Measurements from ENCODE around the gene DCST2.

Gene DCST2

GRCh38 chr1:155070158-155070621 lies 36.6 kb upstream of the DCST2 start:
- no peak for DNase-seq (ENCODE audit: low spot score)
- in situ Hi-C loops (cut with MboI; ENCODE audit: low pct_unique_long_range_greater_than_20kb, low sequenced_read_pairs, unreplicated experiment): loop anchor here (25.0 kb wide), 1 partner anchor 408 kb away; no protein-coding TSS in a partner anchor
- TF ChIP-seq CTCF (IDR thresholded peaks at IDR 0.05; ENCODE audit: extremely low read depth, insufficient read depth, missing control alignments): no peak

DNA sequence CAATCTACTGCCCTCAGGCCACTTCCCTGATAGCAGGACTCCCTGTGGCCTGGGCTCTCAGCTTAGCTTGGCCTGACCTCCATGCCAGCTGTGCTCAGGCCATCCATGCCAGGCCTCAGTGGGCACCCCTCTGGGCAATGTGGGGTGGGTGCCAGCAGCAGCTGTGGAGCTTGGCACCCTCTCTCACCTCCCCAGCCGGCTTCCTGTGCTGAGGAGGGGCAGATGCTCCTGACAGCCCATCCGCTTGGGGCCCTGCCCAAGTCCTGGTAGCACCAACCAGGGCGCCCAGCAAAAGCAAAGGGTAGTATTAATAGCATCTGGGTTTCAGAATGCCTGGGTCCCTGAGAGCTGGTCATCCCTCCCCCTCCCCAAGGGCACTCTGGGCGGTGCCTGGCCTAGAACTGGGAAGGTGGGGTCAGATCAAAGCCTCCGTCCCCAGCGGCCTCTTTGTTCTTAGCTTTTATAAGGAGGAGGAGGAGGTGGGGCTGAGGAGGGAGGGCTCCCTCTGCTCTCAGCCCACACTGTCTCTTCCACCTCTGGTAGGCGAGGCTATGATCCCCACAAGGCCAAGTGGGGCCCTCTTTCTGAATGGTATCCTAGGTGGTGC lies 36.1 kb upstream of the DCST2 start:
- DNase-seq (ENCODE audit: low spot score): no peak
- in situ Hi-C loops (cut with MboI; ENCODE audit: low pct_unique_long_range_greater_than_20kb, low sequenced_read_pairs, unreplicated experiment): loop anchor here (25.0 kb wide), 1 partner anchor 407 kb away; no protein-coding TSS in a partner anchor
- no peak for TF ChIP-seq CTCF (IDR thresholded peaks at IDR 0.05; ENCODE audit: extremely low read depth, insufficient read depth, missing control alignments)

GRCh38 chr1:155068599-155068998 lies 35.0 kb upstream of the DCST2 start:
- no peak for DNase-seq (ENCODE audit: low spot score)
- in situ Hi-C loops (cut with MboI; ENCODE audit: low pct_unique_long_range_greater_than_20kb, low sequenced_read_pairs, unreplicated experiment): loop anchor here (25.0 kb wide), 1 partner anchor 406 kb away; no protein-coding TSS in a partner anchor
- no peak for TF ChIP-seq CTCF (IDR thresholded peaks at IDR 0.05; ENCODE audit: extremely low read depth, insufficient read depth, missing control alignments)

GRCh38 chr1:155066777-155067176 lies 33.2 kb upstream of the DCST2 start:
- DNase-seq (ENCODE audit: low spot score): no peak
- TF ChIP-seq CTCF (IDR thresholded peaks at IDR 0.05; ENCODE audit: extremely low read depth, insufficient read depth, missing control alignments): no peak
- in situ Hi-C loops (cut with MboI; ENCODE audit: low pct_unique_long_range_greater_than_20kb, low sequenced_read_pairs, unreplicated experiment): loop anchor here (25.0 kb wide), 1 partner anchor 404 kb away; no protein-coding TSS in a partner anchor

DNA sequence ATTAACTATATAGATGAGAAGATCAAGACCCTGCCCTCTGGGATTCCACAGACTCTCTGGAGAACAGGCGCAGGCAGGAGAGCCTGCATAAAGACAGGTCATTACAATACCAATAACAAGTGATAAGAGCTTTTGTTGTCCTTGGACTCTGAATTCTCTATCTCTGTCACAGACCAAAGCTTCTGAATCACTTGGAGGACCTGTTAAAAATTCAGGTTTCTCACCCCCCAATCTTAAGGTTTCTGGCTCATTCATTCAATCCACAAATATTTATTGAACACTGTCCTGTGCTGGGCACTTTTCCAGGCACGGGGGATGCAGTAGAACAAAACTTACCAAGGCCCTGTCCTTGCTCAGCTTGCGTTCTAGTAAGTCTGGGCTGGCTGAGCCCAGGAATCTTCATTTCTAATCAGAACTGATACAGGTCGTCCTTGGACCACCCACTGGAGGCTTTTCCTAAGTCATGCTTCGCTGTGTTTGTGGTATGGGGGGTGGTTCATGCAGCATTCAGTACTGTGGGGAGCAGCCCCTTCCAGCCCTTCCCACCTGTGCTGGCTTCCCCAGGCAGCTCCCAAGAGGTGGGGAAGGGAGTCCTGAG lies 31.4 kb upstream of the DCST2 start:
- DNase-seq (ENCODE audit: low spot score): no peak
- TF ChIP-seq CTCF (IDR thresholded peaks at IDR 0.05; ENCODE audit: extremely low read depth, insufficient read depth, missing control alignments): no peak
- in situ Hi-C loops (cut with MboI; ENCODE audit: low pct_unique_long_range_greater_than_20kb, low sequenced_read_pairs, unreplicated experiment): loop anchor here (25.0 kb wide), 1 partner anchor 403 kb away; no protein-coding TSS in a partner anchor

DNA sequence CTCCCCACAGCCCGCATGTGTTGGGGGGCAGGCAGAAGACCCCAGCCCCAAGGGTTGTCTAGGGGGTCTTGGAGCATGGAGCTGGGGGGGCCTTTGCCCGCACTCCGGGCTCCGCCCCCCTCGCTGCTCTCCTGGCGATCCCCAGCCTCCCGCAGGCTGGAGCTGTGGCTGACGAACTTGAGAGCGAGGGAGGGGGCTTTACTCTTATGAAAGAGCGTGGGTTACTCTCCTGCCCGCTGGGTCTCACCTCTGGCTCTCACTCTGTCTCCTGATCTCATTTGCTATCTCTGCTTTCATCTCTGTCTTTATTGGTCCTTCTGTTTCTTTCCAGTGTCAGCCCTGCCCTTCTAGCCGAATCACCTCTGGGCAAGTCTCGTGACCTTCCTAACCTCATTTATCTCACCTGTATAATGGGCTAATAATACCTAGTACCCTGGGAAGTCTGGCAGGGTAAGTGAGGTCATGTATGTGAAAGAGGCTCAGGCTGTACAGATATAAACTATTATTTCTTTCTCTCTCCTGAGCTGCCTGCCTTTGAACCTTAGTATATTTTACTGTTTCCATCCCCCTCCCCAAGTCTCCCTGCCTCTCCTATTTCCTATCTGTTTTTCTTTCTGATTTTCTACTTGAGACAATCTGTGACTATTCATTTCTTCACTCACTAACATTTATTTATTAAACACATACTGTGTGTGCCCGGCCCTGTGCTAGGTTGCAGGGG lies 30.7 kb upstream of the DCST2 start:
- in situ Hi-C loops (cut with MboI; ENCODE audit: low pct_unique_long_range_greater_than_20kb, low sequenced_read_pairs, unreplicated experiment): loop anchor here (25.0 kb wide), 1 partner anchor 402 kb away; no protein-coding TSS in a partner anchor
- DNase-seq (ENCODE audit: low spot score): peak; percentile 82
- no peak for TF ChIP-seq CTCF (IDR thresholded peaks at IDR 0.05; ENCODE audit: extremely low read depth, insufficient read depth, missing control alignments)
